HG03432 (cell line): ENCODE data around the gene C1QTNF12.
A peak's percentile ranks its signal among the peaks of the same experiment; 100 is the strongest.

Experiments
- ATAC-seq: cut with Tn5 transposase; IDR thresholded peaks from one replicate; pipeline ENCODE4 v1.9.1; 2021; ENCODE audit warnings: mild to moderate bottlenecking, moderate library complexity; ENCODE audit not compliant: unreplicated experiment

Gene C1QTNF12

GRCh38 chr1:1246577-1247340 lies at the start of gene C1QTNF12:
Gene C1QTNF12, minus strand, starts transcription at chr1:1246722. Its CDS starts 32 bp downstream, at chr1:1246690.
- no peak for ATAC-seq

- no peak for ATAC-seq
These were observed 48.8 kb upstream of the C1QTNF12 start for GRCh38 chr1:1295154-1295923.

GRCh38 chr1:1294250-1294890 lies 47.8 kb upstream of the C1QTNF12 start:
- no peak for ATAC-seq

- no peak for ATAC-seq
These were observed 47.0 kb upstream of the C1QTNF12 start for GRCh38 chr1:1293263-1294249.

- no peak for ATAC-seq
These were observed 46.3 kb upstream of the C1QTNF12 start for GRCh38 chr1:1292851-1293250.

GRCh38 chr1:1292442-1292779 lies 45.9 kb upstream of the C1QTNF12 start:
- ATAC-seq, result no peak

- ATAC-seq, result peak; percentile 48
These were observed 45.3 kb upstream of the C1QTNF12 start for GRCh38 chr1:1291548-1292441.

GRCh38 chr1:1291023-1291528 lies 44.6 kb upstream of the C1QTNF12 start:
- no peak for ATAC-seq

- no peak for ATAC-seq
These were observed 43.8 kb upstream of the C1QTNF12 start for GRCh38 chr1:1290238-1290731.

- ATAC-seq, result no peak
These were observed 41.0 kb upstream of the C1QTNF12 start for GRCh38 chr1:1287288-1288110.

- ATAC-seq, result no peak
These were observed 40.1 kb upstream of the C1QTNF12 start for GRCh38 chr1:1286313-1287261.

- no peak for ATAC-seq
These were observed 39.2 kb upstream of the C1QTNF12 start for GRCh38 chr1:1285611-1286311.

- ATAC-seq, result no peak
These were observed 38.6 kb upstream of the C1QTNF12 start for GRCh38 chr1:1285102-1285571.

GRCh38 chr1:1284221-1285101 lies 37.9 kb upstream of the C1QTNF12 start:
- ATAC-seq, result no peak

- no peak for ATAC-seq
These were observed 37.3 kb upstream of the C1QTNF12 start for GRCh38 chr1:1283821-1284220.

- ATAC-seq, result no peak
These were observed 36.5 kb upstream of the C1QTNF12 start for GRCh38 chr1:1282998-1283397.
